ENCODE data around the gene PUM1.
"Not testable (repeated sequence)": the region's sequence is repeated elsewhere in the genome, so short reads cannot be mapped to it uniquely, and the experiment has no call there.

The PUM1 gene

DNA sequence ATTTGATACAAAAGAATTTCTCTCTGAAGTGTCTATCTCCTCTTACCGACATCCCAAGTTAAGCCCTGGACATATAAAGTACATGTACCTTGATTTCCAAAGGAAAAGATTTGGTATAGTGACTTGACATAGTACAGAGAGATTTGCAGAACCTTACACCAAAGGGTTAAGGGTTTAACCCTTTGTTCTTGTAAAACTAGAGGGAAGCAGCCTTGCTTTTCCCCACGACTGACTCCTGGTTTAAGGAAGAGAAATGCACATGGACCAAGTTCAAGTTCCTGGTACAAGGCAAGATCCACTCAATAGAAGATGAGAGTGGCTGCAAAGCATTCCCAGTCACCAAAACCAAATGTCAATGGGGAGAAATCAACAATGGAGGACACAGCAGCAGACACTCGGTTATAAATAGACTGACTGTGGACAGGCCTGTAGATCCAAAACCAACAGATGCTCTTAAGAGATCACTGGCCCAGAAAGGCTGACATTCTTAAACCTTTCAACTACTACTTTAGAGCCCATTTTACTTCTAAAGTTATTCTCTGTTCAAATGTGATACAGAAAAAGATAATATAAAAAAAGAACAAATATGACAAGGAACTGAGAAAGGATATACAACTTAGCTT is 69.4 kb downstream of the PUM1 start:
- DNase-seq (ENCODE audit: low read depth in 2 of 2), result no peak

DNA sequence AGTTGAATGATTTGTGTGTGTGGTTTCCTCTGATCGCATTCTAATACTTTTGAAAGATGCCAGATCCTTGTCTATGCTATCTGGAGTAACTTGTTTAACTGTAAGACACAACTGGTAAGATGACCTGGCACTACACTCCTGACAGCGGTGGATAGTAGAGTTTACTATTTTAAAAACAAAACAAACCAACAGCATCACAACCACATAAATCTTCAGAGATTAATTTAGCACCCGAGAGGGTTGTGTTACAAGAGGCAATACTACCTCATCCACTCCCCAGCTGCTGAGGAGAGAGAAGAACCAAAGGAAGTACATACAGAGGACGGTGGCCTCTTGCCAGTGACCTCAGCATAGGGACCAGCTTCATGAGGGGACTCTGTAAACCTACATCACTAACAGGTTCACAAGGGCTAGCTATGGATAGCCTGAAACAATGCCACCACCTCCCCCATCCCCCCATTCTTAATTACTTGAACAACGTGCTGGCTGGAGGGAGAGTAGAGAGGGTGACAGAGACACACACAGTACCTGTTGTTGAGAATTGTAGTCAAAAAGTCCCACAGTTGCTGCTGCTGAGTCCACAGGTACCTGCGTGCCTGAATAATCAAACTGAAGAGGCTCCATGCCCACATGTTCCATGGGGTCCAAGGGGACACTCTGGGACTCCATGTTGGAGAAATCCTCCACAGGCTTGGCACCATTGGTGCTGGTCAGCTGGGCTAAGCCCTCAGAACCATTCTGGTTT is 73.5 kb downstream of the PUM1 start:
- no peak for DNase-seq (ENCODE audit: low read depth in 2 of 2)

DNA sequence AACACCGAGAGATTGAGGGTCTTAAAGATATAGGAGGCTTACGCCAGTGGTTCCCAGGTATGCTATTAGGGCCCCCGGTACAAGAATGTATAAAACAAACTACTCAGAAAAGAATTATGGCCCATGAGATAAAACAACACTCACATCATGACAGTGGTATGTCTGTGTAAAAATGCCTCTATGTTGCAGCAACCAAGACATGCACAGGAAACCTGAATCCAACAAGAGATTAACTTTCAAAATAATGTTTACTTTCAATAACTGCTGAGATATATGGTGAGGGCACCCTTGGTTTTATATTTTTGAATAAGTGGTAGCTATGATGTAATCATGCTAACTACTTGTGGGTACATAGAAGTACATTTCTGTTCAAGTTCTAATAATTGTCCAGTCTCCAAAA is 74.9 kb downstream of the PUM1 start:
- no peak for DNase-seq (ENCODE audit: low read depth in 2 of 2)

DNA sequence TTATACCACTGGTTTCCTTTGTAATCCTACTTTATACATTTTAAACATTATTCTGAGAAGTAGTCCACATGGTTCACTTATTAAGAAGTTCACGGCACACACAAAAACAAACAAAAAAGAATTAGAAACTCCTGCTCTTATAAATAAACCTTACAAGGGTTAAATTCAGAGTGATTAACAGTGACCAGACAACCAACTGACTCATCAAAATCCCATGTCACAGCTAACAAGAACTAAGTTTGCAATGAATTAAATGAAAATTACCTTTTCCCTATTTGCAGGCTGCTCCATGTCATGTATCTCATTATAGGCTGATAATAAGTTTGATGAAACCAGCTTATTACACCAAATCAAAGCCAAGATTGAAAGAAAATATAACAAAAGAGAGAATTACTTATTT is 77.5 kb downstream of the PUM1 start:
- no peak for DNase-seq (ENCODE audit: low read depth in 2 of 2)

DNA sequence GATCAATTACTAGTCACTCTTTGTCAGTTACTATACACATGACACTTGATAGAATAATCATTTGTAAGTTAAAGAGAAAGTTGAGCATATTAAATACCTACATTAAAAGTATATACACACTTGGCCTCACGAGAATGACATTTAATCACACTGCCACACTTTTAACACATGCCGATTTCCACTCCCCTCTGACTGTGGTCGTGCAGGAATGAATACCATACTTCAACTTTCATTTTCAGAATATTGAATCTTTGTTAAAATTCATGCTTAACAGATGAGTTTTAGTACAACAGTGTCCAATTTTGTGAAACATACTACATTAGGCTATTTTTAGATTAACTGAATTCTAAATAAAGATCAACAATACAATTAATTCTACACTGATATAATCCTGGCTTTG is 78.8 kb downstream of the PUM1 start:
- DNase-seq (ENCODE audit: low read depth in 2 of 2), result no peak

DNA sequence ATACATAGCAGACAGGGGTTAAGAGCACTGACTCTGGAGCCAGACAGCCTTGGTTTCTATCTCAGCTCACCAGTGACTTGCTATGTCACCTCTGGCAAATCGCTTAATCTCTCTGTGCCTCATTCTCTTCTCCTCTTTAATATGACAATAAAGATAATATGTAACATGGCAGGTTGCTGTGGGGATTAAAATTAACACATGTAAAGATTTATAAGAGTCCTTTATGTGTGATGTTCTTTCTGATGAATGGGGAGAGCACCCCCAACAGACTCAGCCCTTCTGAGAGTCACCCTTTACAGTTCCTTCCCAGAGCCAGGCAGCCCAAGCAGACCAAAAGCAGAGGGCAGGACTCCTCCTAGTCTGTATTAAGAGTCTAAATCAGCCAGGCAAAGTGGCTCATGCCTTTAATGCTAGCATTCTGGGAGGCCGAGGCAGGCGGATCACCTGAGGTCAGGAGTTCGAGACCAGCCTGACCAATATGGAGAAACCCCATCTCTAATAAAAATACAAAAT is 80.5 kb downstream of the PUM1 start:
- no peak for DNase-seq (ENCODE audit: low read depth in 2 of 2)

DNA sequence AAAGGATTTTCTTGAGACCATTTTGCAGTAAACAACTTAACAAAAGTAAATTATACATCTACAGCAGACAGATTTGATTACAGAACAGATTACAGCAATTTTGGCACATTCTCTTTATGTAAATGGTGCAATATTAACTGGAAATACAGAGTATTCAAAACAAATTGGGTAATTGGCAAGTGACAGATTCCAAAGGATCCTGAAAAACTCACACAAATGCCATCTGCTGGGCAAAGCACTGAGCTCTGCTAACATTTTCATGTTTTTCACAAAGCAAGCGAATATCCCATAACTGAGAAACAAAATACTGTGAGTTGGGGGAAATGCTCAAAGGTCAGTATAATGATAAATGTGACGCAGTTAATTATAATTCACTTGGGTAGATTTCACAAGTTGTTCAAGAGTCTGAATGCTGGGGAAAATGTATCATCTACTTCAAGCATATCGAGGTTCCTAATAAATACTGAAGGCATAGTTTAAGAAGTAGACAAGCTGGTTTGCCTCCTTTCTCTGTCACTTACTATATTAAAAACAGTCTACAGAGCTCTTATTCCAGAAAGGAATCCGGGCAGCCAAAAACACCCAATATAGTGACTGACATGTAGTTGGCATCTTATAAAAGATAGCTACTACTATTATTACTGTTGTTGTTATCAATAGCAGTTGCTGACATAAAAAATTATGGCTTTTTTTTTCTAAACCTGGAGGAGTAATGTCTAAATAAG is 81.2 kb downstream of the PUM1 start:
- DNase-seq (ENCODE audit: low read depth in 2 of 2), result no peak

DNA sequence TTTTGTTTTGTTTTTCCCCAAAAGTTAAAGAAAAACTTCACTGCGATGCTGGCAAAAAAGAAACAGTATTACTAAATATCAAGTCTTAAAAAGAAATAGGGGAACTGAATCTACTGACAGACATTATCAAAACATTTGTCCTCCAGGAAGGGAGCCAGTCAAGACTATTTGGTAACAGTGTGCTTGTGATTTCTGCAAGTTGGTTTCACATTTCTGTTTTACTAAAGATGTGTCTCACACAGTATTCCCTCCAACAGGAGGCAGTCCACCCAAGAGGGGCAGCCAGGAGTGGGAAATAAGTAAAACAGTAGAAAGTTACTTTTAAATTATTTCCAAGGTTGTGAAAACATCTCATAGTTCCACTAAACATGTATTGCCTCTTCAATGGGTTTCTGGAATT is 82.6 kb downstream of the PUM1 start:
- DNase-seq (ENCODE audit: low read depth in 2 of 2), result no peak

DNA sequence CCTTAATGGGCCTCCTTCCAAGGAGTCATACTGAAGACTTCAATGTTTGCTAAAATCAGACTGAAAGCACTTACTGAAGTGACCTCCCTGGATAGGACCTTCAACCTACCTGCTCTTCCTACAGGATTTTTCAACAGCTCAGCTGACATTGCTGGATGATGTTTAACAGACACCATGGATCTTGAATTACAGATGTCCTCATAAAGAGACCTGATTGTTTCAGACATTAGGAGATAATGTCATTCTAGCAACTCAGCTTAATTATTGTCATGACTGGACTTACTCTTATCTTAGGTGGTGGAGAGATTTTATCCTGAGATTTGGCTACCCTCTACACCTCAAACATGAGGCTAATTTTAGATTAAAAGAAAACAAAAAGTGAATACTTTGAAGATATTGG is 83.1 kb downstream of the PUM1 start:
- no peak for DNase-seq (ENCODE audit: low read depth in 2 of 2)

DNA sequence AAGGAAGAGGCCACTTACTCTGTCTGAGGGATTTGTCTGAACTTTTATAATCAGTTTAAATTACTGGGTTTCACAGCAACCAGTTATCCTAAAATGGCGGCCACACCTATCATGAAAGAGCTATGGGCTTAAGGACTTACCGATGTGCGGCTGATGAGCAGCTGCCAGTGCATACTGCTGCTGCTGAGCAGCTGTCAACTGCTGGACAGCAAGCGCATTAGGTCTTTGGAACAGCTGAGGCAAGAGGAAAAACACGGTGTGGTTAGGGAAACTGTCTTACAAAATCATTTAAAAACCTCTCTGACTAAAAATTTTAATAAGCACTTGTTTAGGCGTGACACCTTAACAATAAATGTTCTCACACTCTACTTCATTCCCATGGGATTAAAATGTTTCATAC is 84.3 kb downstream of the PUM1 start:
- DNase-seq (ENCODE audit: low read depth in 2 of 2), result no peak

DNA sequence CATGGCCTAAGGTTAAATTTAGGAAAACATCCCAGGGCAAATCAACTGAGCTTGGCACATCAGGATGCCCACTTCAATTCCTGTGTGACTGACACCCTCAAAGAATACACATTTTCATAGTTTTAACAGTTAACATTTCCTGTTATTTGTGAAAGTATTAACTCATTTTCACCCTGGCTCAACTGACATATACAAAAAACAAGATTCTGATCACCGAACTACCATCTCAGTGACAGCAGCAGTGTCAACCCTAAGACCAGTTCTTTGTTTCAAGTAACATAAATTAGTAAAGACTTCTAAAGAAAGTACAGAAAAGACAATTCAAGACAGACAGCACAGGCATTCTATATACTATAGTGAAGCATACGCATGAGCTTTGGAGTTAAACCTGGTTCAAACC is 88.0 kb downstream of the PUM1 start:
- DNase-seq (ENCODE audit: low read depth in 2 of 2), result no peak

DNA sequence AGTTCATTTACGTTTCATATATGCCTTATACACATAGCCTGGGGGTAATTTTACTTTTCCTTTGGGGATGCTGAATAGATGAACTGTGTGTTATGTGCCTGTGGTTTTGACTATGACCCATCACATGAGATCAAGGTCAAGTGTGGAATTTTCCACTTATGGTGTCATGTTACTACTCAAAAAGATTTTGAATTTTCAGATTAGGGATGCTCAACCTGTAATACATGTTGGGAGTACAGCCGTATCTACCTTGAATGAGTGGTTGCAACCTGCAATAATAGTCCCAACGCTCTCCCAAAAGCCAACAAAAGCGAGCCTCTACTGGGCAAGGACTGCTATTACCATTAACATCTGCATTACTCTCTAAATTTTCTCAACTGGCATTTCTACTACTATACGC is 88.4 kb downstream of the PUM1 start:
- no peak for DNase-seq (ENCODE audit: low read depth in 2 of 2)

DNA sequence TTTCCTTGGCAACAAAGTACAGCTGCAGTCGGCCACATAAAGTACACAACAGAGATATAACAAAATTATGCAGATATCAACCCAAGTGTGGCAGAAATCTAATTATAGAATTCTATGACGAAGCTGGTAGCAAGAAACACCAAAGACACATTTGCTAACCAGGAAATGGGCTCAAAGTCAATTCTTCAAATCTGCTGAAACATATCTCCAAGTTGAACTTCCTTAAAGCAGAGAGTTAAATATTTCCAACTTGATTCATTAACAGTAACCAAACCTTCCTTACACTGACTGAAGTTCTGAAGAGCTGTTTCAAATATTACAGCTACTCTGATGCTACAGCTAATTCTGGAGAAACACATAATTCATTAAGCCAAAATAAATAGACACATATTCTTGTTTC is 89.4 kb downstream of the PUM1 start:
- no peak for DNase-seq (ENCODE audit: low read depth in 2 of 2)

DNA sequence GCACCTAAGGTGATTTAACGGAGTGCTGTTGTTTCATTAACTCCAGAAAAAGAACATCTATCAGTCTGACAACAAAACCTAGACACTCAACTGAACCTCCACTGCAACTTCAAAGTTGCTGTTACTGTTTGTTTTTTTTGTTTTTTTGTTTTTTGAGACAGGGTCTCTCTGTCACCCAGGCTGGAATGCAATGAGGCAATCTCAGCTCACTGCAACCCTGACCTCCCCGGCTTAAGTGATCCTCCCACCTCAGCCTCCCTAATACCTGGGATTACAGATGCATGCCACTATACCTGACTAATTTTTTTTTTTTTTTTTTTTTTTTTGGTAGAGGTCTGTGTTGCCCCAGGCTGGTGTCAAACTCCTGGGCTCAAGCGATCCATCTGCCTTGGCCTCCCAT is 90.3 kb downstream of the PUM1 start:
- no peak for DNase-seq (ENCODE audit: low read depth in 2 of 2)

DNA sequence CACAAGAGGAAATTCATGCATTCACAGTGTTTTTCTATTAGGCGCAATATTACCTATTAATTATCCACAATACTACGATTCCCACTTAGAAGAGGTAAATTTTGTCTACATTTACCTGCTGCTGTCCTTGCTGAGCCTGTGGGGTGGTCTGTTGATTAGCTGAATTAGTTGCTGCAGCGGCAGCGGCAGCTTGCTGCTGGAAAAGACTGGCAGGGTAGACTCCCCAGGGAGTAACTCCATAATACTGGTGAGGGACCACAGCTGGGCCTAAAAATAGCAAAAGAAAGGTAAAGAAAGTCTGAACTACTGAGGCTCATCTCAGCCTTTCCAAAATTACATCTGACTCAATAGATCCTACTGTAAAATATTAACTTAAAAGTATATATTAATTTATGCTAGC is 91.0 kb downstream of the PUM1 start:
- DNase-seq (ENCODE audit: low read depth in 2 of 2), result no peak

DNA sequence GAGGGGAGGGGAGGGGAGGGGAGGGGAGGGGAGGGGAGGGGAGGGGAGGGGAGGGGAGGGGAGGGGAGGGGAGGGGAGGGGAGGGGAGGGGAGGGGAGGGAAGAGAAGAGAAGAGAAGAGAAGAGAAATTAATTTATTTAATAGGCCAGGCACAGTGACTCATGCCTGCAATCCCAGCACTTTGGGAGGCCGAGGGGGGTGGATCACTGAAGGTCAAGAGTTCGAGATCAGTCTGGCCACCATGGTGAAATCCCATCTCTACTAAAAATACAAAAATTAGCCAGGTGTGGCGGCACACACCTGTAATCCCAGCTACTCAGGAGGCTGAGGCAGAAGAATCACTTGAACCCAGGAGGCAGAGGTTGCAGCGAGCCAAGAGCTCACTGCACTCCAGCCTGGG is 93.2 kb downstream of the PUM1 start:
- DNase-seq (ENCODE audit: low read depth in 2 of 2), result not testable (repeated sequence)

DNA sequence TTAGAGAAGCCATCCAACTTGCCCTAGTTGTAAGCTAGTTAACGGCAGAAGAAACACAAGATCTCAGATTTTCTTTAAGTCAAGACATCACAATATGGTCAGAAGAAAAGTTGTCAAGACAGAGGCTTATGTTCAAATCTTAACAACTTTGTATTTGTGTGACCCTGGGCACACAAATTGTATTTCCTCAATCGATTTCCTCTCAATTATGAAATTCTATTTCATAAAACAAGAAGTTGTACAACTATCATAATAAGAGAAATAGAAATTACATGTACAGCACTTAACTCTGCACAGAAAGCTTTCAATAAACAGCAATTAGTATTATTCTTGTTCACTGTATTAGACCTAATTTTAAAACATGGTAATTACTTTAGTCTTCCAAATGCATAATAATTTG is 94.0 kb downstream of the PUM1 start:
- no peak for DNase-seq (ENCODE audit: low read depth in 2 of 2)

DNA sequence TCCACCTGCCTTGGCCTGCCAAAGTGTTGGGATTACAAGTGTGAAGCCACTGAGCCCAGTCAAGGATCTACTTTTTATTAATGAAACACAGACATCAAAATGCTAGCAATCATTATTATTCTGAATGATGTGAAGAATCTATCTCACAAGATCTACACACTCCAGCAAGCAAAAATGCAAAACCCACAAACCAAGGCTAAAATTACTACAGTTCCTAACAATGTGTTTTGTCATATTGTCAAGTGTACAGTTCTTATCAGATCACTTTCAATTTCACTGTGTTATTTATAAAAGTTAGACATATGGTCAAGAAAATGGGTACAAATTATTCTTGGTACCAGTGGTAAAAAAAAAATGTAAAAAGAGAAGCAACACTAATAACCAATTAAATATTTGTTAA is 95.6 kb downstream of the PUM1 start:
- no peak for DNase-seq (ENCODE audit: low read depth in 2 of 2)

DNA sequence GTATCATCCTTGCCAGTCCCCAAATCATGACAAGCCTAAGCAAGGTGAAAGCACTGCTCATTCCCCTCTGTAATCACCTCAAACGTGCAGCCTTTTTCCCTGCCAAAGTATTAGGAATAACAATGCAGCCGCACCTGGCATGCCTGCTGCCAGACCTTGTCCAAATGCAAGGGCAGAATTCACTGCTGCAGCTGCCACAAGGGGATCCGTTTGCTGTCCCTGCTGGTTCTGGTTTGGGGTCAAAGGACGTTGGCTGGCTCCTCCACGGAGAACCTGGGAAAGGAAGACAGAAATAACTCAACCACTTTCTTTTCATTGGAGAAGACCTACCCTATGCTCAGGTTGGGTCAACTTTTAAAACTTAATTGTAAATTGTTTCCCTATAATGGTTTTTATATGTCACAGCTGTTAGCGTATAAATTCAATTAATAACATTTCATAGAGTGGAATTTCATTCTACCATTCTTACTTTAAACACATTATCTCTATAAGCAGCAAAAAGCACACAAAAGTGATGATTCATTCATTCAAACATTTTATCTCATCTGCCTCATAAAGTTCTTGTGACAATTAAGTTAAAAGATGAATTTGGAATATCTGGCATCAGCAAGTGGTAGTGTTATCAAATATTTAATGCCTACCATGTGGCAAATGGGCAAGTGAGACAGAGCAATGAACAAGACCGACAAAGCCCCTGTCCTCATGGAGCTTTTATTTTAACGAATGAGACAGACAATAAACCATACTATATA is 97.1 kb downstream of the PUM1 start:
- no peak for DNase-seq (ENCODE audit: low read depth in 2 of 2)

DNA sequence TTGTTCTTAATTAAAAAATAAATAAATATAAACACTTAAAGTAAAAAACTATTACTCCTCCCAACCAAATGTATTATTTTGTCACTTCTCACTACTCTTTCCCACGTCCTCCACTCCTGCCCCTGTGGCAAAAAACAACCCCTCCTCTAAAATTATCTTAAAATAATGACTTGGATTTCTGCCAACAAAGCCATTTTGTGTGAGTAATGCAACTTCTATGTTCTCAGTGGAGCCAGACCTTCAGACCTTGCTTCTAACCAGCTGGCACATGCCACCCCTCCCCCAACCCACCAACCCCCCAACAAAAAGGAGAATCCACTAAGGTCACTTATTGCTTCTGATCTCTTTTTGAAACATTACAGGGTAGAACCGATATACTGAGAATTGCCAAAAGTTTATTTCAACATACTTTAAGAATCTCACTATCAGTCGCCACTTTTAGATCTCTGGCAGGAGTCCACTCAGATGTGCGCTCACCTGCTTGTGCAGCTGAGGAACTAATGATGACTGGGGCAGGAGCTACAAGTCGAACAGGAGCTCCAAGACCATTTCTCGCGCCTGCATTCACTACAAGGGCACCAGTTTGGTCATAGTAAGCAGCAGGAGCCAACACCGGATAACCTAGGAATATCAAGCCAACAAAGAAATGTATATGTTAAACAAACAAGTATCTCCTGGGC is 98.7 kb downstream of the PUM1 start:
- no peak for DNase-seq (ENCODE audit: low read depth in 2 of 2)

DNA sequence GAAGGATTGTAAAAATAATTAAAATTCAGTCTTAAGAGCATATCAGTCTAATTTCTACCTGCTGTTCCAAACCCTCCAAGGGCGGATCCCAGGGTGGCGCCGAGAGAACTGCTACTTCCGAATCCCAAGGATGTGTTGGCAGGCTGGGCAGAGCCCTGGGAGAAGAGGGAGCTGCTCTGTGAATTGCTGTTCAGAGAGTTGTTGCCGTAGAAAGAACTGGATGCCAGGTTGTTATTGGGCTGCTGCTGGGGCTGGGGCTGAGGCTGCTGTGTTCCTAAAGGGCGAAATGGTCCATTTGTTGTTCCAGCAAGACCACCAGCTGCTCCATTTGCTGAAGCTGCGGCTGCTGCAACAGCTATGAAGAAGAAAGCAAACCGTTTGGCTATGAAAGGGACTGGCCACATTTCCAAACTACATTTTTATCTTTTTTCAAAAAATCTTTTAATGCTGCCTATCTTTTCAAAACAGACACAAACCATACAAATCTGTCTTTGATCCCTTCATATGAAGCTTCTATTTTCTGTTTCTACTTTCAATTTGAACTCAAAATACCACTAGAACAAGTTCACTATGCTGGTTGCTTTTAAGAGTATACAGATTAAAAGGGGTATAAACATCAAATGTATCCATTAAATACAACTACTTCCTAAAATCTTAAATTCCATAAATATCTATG is 99.5 kb downstream of the PUM1 start:
- DNase-seq (ENCODE audit: low read depth in 2 of 2), result no peak
